Measurements from ENCODE around the gene HIF3A. TPM values are rescaled to one million over a fixed set of nuclear protein-coding genes. Genes with fewer than 3 reads are reported as not detected.

Gene HIF3A
- total RNA-seq, 2 donors from 2014 or later: 41.6 to 71.9 TPM

DNA sequence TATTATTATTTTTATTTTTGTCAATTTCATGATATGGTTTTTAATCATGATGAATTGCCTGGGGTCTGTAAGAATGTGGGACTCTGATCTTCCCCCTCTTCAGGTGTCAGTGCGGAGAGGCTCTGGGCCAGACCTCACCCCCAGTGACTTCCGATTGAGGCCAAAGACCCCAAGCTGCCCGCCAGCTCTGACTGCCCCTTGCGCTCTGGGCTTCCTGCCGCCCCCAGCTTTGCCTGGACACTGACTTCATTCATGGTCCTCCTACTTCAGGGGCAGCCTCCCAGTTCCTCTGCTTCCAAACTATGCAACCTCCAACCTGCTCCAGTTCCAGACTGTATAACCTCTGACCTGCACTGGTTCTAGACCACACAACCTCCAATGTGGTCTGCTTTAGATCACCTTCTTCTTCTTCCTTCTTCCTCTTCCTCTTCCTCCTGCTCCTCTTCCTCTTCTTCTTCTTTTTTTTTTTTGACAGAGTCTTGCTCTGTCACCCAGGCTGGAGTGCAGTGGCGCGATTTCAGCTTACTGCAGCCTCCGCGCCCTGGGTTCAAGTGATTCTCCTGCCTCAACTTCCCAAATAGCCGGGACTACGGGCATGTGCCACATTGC, 43.3 kb downstream of the HIF3A start:
- Histone ChIP-seq H3K4me3 (ENCODE audit: low read length) (no peak overlapping the region), H3K27me3 (ENCODE audit: control insufficient read depth, insufficient read depth, low read length, poor library complexity, severe bottlenecking) (no peaks in the 10 kb centered on the region), H3K4me1 (ENCODE audit: control insufficient read depth, insufficient read depth, low read length) (no peaks in the 10 kb centered on the region), H3K9me3 (ENCODE audit: control insufficient read depth, low read length) (no peaks in the 10 kb centered on the region), H3K9ac (ENCODE audit: extremely low read depth, low read length, poor library complexity, severe bottlenecking) (no peak overlapping the region), H3K36me3 (ENCODE audit: control insufficient read depth, insufficient read depth, low read length) (peaks cover 11% of the 10 kb centered on the region), H3K27ac (ENCODE audit: low read depth, low read length) (no peak overlapping the region)
- TF ChIP-seq, protein P1, sequence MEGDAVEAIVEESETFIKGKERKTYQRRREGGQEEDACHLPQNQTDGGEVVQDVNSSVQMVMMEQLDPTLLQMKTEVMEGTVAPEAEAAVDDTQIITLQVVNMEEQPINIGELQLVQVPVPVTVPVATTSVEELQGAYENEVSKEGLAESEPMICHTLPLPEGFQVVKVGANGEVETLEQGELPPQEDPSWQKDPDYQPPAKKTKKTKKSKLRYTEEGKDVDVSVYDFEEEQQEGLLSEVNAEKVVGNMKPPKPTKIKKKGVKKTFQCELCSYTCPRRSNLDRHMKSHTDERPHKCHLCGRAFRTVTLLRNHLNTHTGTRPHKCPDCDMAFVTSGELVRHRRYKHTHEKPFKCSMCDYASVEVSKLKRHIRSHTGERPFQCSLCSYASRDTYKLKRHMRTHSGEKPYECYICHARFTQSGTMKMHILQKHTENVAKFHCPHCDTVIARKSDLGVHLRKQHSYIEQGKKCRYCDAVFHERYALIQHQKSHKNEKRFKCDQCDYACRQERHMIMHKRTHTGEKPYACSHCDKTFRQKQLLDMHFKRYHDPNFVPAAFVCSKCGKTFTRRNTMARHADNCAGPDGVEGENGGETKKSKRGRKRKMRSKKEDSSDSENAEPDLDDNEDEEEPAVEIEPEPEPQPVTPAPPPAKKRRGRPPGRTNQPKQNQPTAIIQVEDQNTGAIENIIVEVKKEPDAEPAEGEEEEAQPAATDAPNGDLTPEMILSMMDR (conservative IDR thresholded peaks at IDR 0.05): no peak
- Mint-ChIP-seq H3K9me3 (no peaks in the 10 kb centered on the region), H3K4me1 (no peaks in the 10 kb centered on the region), H3K36me3 (ENCODE audit: low read depth) (peaks cover 38% of the 10 kb centered on the region), H3K27me3 (ENCODE audit: insufficient read depth) (peaks cover 2% of the 10 kb centered on the region), H3K4me3 (no peak overlapping the region), H3K27ac (no peak overlapping the region)
- 95 to 98% methylated on average over 8 to 11 of the region's 11 CpGs for WGBS, 2 experiments (ENCODE audit: insufficient coverage in 1 of 2, insufficient read length in 1 of 2)
- no peak for DNase-seq

DNA sequence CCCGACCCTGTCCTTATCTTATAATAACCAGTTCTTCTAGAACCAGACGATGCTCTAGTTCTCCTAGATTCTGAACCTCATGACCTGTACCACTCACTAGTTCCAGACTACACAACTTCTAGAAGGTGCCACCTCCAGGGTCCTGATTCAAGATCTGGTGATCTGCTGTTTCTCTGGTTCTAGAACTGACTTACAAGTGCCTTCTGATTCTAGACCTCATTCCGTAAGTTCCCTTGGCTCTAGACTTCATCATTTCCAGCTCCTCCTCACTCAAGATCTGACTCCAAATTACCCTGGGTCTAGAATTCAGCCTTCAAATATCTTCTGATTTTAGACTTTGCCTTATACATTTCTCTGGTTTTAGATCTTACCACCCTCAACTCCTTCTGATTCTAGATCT, 45.1 kb downstream of the HIF3A start:
- Mint-ChIP-seq H3K4me1 (peaks cover 2% of the 10 kb centered on the region), H3K4me3 (no peak overlapping the region), H3K9me3 (no peaks in the 10 kb centered on the region), H3K36me3 (ENCODE audit: low read depth) (peaks cover 34% of the 10 kb centered on the region), H3K27ac (no peak overlapping the region), H3K27me3 (ENCODE audit: insufficient read depth) (peaks cover 2% of the 10 kb centered on the region)
- H3K9me3 ChIP-seq (ENCODE audit: control insufficient read depth, low read length): no peaks in the 10 kb centered on the region
- peaks cover 11% of the 10 kb centered on the region for H3K36me3 ChIP-seq (ENCODE audit: control insufficient read depth, insufficient read depth, low read length)
- no peaks in the 10 kb centered on the region for H3K27me3 ChIP-seq (ENCODE audit: control insufficient read depth, insufficient read depth, low read length, poor library complexity, severe bottlenecking)
- no peak overlapping the region for H3K27ac ChIP-seq (ENCODE audit: low read depth, low read length)
- no peak overlapping the region for H3K4me3 ChIP-seq (ENCODE audit: low read length)
- TF ChIP-seq, protein P1 (conservative IDR thresholded peaks at IDR 0.05): no peak
- H3K4me1 ChIP-seq (ENCODE audit: control insufficient read depth, insufficient read depth, low read length): no peaks in the 10 kb centered on the region
- 94 to 95% methylated on average over 3 of the region's 3 CpGs for WGBS, 2 experiments (ENCODE audit: insufficient coverage in 1 of 2, insufficient read length in 1 of 2)
- no peak overlapping the region for H3K9ac ChIP-seq (ENCODE audit: extremely low read depth, low read length, poor library complexity, severe bottlenecking)
- DNase-seq: no peak

DNA sequence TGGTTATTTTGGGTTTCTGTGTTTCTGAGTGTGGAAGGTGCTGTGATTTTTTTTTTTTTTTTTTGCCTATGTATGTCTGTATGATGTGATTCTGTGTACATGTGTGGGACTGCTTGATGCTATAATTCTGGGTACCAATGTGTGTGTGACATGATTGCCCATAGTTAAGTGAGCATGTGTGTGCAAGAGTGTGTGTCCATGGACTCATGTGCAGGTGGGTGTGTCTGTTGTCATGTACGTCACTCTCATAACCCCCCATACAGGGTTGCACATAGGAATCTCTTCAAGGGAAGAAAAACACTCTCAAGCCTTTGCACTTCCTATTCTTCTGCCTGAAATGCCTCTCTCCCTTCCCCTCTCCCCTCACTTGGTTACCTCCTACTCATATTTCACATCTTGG, 47.5 kb downstream of the HIF3A start:
- Histone ChIP-seq H3K36me3 (ENCODE audit: control insufficient read depth, insufficient read depth, low read length) (peaks cover 5% of the 10 kb centered on the region), H3K4me1 (ENCODE audit: control insufficient read depth, insufficient read depth, low read length) (no peaks in the 10 kb centered on the region), H3K9me3 (ENCODE audit: control insufficient read depth, low read length) (no peaks in the 10 kb centered on the region), H3K27me3 (ENCODE audit: control insufficient read depth, insufficient read depth, low read length, poor library complexity, severe bottlenecking) (no peaks in the 10 kb centered on the region), H3K27ac (ENCODE audit: low read depth, low read length) (no peak overlapping the region), H3K9ac (ENCODE audit: extremely low read depth, low read length, poor library complexity, severe bottlenecking) (no peak overlapping the region), H3K4me3 (ENCODE audit: low read length) (no peak overlapping the region)
- WGBS, 2 experiments (ENCODE audit: insufficient coverage in 1 of 2, insufficient read length in 1 of 2): 86 to 100% methylated on average over 1 of the region's 1 CpG
- no peak overlapping the region for H3K27ac Mint-ChIP-seq
- peaks cover 2% of the 10 kb centered on the region for H3K27me3 Mint-ChIP-seq (ENCODE audit: insufficient read depth)
- H3K4me3 Mint-ChIP-seq: no peak overlapping the region
- H3K36me3 Mint-ChIP-seq (ENCODE audit: low read depth): peaks cover 22% of the 10 kb centered on the region
- TF ChIP-seq, protein P1 (conservative IDR thresholded peaks at IDR 0.05): no peak
- DNase-seq: no peak
- no peaks in the 10 kb centered on the region for H3K9me3 Mint-ChIP-seq
- H3K4me1 Mint-ChIP-seq: peaks cover 17% of the 10 kb centered on the region

Measured in endodermal cell (in vitro differentiated cells).